GM23338 (cell line): ENCODE data around the gene NRL.

Source experiments
- CTCF ChIP-seq, 2 experiments: fragments of 200-600 bp in 1 of 2; sonication (generic) in 1 of 2; conservative IDR thresholded peaks; 2 replicates each; pipeline versions ENCODE4 v1.5.1 to v1.6.1; 2016 to 2017; ENCODE audit warnings: antibody characterized with exemption in 2 of 2, low read depth in 2 of 2, mild to moderate bottlenecking in 2 of 2, moderate library complexity in 1 of 2
- EZH2 ChIP-seq: fragments of 200-600 bp; sonication (generic); IDR thresholded peaks from one replicate; pipeline ENCODE4 v1.8.0; 2017; ENCODE audit warnings: antibody characterized with exemption, mild to moderate bottlenecking, low read depth; ENCODE audit not compliant: unreplicated experiment
- EZH2phosphoT487 ChIP-seq: fragments of 200-600 bp; sonication (generic); IDR thresholded peaks from one replicate; pipeline ENCODE4 v1.8.1; 2018; ENCODE audit warnings: antibody characterized with exemption; ENCODE audit not compliant: unreplicated experiment
- TF ChIP-seq, protein P1 (sequence below): IDR thresholded peaks from one replicate; pipeline ENCODE4 v1.6.1; 2018; ENCODE audit warnings: antibody characterized with exemption; ENCODE audit not compliant: unreplicated experiment

DNA sequence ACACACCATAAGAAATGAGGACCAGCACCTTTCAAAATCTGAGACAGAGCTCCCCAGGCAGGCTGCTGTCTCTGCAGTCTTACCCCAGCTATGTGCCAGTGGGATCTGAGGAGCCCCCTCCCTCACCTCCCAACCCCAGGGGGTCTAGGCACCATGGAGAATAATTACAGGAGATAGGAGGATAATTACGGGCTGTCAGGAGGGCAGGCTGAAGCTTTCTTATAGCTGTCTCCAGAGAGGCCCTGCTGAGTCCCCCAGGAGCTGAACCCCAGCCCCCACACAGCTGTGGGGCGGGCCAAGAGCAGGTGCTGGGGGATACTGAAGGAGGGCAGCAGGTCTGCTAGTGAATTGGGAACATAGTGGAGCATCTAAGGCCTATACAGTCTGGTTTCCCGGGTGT lies 36.6 kb downstream of the NRL start:
- TF ChIP-seq CTCF (conservative IDR thresholded peaks at IDR 0.05; ENCODE audit: low read depth in 2 of 2), result no peak
- TF ChIP-seq EZH2, result no peak
- TF ChIP-seq EZH2phosphoT487, result no peak
- TF ChIP-seq, protein P1, sequence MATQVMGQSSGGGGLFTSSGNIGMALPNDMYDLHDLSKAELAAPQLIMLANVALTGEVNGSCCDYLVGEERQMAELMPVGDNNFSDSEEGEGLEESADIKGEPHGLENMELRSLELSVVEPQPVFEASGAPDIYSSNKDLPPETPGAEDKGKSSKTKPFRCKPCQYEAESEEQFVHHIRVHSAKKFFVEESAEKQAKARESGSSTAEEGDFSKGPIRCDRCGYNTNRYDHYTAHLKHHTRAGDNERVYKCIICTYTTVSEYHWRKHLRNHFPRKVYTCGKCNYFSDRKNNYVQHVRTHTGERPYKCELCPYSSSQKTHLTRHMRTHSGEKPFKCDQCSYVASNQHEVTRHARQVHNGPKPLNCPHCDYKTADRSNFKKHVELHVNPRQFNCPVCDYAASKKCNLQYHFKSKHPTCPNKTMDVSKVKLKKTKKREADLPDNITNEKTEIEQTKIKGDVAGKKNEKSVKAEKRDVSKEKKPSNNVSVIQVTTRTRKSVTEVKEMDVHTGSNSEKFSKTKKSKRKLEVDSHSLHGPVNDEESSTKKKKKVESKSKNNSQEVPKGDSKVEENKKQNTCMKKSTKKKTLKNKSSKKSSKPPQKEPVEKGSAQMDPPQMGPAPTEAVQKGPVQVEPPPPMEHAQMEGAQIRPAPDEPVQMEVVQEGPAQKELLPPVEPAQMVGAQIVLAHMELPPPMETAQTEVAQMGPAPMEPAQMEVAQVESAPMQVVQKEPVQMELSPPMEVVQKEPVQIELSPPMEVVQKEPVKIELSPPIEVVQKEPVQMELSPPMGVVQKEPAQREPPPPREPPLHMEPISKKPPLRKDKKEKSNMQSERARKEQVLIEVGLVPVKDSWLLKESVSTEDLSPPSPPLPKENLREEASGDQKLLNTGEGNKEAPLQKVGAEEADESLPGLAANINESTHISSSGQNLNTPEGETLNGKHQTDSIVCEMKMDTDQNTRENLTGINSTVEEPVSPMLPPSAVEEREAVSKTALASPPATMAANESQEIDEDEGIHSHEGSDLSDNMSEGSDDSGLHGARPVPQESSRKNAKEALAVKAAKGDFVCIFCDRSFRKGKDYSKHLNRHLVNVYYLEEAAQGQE, result no peak
